ENCODE results near the gene WSCD2. TPM values are rescaled to one million over a fixed set of nuclear protein-coding genes. Genes with fewer than 3 reads are reported as not detected.

WSCD2 gene
- under 1 TPM; 0.15 to 0.74 TPM for total RNA-seq

DNA sequence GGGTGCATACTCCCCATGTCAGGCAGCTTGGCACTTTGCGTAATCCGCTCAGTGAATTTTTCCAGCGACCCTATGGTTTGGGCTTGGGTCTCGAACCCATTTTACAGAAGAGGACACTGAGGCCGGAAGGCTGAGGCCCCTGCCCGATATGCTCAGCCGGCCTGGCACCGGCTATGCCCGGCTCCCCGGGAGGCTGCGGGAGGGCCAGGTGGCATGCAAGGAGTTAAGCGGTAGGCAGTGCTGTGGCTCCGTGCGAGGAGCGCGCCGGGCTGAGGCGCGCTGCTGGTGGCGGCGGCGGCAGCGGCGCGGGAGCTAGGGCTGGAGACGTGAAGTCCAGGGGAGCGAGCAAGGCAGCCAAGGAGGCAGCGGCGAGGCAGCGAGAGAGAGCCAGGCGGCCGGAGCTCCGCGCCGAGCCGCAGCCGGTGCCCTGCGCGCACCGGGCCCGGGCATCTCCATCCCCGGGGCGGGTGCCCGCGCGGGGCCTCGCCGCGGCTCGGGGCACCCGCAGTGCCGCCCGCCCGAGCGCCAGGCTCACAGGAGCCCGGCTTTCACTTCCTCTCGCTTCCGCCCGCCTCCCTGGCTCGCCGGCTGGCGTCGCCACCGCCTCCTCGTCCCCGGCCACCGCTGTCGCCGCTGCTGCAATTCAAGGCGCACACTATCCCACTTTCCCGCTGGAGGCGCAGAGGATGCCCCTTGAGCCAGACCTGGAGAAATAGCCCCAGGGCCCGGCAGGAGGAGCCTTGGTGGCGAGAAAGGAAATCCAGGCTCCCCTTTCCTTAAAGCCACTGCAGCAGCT lies at the start of gene WSCD2:
Gene WSCD2 (plus strand): TSS at position 272 of the 796 bp plus-strand sequence. CDS start 66,545 bp downstream, outside the sequence.
- Histone ChIP-seq H3K4me1 (no peaks in the 10 kb centered on the region), H3K9ac (ENCODE audit: low read depth in 2 of 2, low read length in 2 of 2) (peak within 1 kb of the TSS in 1 of 2 donors; percentile 35), H3K9me3 (no peaks in the 10 kb centered on the region), H3K27ac (no peak within 1 kb of the TSS), H3K27me3 (peaks cover 7% of the 10 kb centered on the region), H3K36me3 (no peaks in the 10 kb centered on the region), H3K4me3 (peak within 1 kb of the TSS; percentile 15)
- no peak for DNase-seq
- TF ChIP-seq, protein P1, sequence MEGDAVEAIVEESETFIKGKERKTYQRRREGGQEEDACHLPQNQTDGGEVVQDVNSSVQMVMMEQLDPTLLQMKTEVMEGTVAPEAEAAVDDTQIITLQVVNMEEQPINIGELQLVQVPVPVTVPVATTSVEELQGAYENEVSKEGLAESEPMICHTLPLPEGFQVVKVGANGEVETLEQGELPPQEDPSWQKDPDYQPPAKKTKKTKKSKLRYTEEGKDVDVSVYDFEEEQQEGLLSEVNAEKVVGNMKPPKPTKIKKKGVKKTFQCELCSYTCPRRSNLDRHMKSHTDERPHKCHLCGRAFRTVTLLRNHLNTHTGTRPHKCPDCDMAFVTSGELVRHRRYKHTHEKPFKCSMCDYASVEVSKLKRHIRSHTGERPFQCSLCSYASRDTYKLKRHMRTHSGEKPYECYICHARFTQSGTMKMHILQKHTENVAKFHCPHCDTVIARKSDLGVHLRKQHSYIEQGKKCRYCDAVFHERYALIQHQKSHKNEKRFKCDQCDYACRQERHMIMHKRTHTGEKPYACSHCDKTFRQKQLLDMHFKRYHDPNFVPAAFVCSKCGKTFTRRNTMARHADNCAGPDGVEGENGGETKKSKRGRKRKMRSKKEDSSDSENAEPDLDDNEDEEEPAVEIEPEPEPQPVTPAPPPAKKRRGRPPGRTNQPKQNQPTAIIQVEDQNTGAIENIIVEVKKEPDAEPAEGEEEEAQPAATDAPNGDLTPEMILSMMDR (IDR thresholded peaks at IDR 0.05) = no peak
- intact Hi-C loops (cut with DNase I) = no loop called here

DNA sequence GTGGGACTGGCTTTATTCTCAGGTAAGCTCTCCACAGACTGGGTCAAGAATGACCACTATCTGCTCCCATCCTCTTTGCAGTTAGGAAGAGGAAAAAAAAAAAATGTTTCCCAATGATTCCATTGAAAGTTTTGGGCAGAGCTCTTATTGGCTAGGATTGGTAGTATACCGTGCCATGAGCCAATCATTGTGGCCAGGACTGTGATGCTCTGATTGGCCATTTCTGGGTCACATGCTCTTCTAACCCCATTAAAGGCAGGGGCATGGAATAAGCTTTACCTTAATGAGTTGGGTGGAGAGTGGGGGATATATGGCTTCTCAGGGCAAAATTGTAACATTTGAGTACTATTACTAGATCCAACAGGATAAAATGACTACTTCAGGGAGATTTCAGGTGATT lies 49.4 kb upstream of the WSCD2 start:
- Histone ChIP-seq H3K4me3 (no peak overlapping the region), H3K36me3 (no peaks in the 10 kb centered on the region), H3K9ac (ENCODE audit: low read depth in 2 of 2, low read length in 2 of 2) (no peak overlapping the region), H3K4me1 (no peaks in the 10 kb centered on the region), H3K9me3 (no peaks in the 10 kb centered on the region), H3K27ac (no peak overlapping the region), H3K27me3 (no peaks in the 10 kb centered on the region)
- intact Hi-C loops (cut with DNase I) = no loop called here
- DNase-seq = no peak
- TF ChIP-seq, protein P1 (IDR thresholded peaks at IDR 0.05) = no peak

DNA sequence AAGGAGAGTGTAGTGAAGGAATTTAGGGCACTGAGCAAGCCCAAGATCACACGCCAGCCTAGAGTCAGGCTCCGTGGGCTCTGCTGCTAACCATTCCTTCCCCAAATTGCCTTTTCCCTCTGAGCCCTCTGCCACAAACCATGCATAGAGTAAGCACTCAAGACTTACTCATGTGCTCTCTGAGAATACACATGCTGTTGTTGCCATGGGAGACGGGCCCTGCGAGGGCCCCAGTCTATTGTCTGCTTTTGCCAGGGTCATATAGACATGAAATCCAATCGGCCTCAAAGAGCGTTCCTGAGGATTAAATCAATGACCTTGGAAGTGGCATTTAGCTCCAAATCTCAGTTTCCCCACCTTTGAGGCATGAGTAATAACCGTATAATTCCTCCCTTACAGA lies 48.7 kb upstream of the WSCD2 start:
- Histone ChIP-seq H3K36me3 (no peaks in the 10 kb centered on the region), H3K9me3 (no peaks in the 10 kb centered on the region)

DNA sequence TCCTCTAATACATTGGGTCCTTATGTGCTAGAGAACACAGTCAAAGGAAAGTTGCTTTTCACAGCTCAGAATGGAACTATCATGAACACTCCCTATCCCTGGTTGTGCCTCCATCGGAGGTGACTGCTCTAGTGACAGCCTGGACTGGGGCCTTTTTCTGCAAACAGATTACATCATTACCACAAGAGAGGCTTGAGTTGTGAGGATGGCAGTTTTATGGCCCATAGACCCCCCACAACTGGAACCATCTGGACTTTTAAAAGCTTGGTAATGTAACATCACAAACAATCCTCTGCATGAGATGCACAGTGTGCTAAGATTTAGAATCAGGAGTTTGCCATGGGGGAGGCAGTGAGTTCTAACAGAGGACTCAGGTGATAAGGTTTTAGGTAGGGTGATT lies 46.6 kb upstream of the WSCD2 start:
- intact Hi-C loops (cut with DNase I) = no loop called here
- H3K9me3 ChIP-seq = no peaks in the 10 kb centered on the region
- no peaks in the 10 kb centered on the region for H3K27me3 ChIP-seq
- no peak overlapping the region for H3K4me3 ChIP-seq
- no peaks in the 10 kb centered on the region for H3K4me1 ChIP-seq
- no peak for DNase-seq
- no peaks in the 10 kb centered on the region for H3K36me3 ChIP-seq
- no peak overlapping the region for H3K27ac ChIP-seq
- H3K9ac ChIP-seq (ENCODE audit: low read depth in 2 of 2, low read length in 2 of 2) = no peak overlapping the region
- TF ChIP-seq, protein P1 (IDR thresholded peaks at IDR 0.05) = no peak

More for the DNA sequence above, 48.7 kb upstream of the WSCD2 start:
- no peak overlapping the region for H3K4me3 ChIP-seq
- no peaks in the 10 kb centered on the region for H3K27me3 ChIP-seq
- H3K4me1 ChIP-seq = no peaks in the 10 kb centered on the region
- intact Hi-C loops (cut with DNase I) = no loop called here
- TF ChIP-seq, protein P1 (IDR thresholded peaks at IDR 0.05) = no peak
- H3K27ac ChIP-seq = no peak overlapping the region
- no peak overlapping the region for H3K9ac ChIP-seq (ENCODE audit: low read depth in 2 of 2, low read length in 2 of 2)
- DNase-seq = no peak

DNA sequence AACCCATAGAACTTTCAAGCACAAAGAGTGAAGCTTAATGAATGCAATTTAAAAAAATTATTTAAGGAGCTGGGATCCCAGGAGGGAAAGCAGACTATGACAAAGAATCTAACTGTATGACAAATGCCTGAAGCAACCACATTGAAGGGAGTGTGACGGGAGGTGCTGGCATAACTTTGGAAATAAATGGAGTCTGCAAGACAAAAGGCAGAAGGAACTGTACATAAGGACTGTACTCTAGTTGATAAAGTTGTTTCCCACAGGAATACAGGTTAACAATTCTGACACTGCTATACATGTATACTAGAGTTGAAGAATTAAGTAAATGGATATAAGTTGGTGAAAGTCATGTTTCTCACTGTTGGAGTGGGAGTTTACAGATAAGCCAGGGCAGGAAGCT lies 41.2 kb upstream of the WSCD2 start:
- DNase-seq = no peak
- TF ChIP-seq, protein P1 (IDR thresholded peaks at IDR 0.05) = no peak
- Histone ChIP-seq H3K36me3 (no peaks in the 10 kb centered on the region), H3K4me3 (no peak overlapping the region), H3K9me3 (no peaks in the 10 kb centered on the region), H3K9ac (ENCODE audit: low read depth in 2 of 2, low read length in 2 of 2) (no peak overlapping the region), H3K4me1 (no peaks in the 10 kb centered on the region), H3K27me3 (no peaks in the 10 kb centered on the region), H3K27ac (no peak overlapping the region)
- intact Hi-C loops (cut with DNase I) = no loop called here

Data from colonic mucosa (tissue), 4 donors.